Islet of Langerhans (tissue), 1 donor: ENCODE measurements around the gene KCNN2.

Experiments used
- FAIRE-seq: peaks from one replicate; lab custom pipeline; 2011; peaks lifted over from hg19 to GRCh38; lab: Jason Lieb, UNC

KCNN2 gene

DNA sequence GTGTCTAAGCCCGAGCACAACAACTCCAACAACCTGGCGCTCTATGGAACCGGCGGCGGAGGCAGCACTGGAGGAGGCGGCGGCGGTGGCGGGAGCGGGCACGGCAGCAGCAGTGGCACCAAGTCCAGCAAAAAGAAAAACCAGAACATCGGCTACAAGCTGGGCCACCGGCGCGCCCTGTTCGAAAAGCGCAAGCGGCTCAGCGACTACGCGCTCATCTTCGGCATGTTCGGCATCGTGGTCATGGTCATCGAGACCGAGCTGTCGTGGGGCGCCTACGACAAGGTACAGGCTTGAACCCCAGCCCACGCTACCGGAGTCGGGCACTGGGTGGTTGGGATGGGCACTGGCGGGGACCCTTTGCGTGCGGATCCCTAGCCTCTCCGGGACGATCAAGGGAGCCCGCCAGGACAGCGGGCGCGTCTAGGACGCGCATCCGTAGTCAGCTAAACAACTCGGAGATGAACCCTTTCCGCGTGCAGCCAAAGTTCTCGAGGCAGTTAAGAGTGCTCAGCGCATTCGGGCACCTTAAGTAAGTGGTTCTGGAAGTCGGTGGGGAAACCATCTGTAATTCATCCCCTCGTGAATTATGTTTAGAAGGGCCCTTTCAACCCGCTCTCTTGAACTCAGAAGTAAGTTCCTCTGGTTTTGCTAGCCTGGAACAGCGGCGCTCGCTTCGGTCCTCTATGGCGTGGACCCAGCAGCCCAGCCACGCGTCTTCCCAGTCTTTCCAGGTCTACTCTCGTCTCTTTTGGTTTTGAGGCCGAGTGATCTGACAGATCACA, 1.3 kb downstream of the KCNN2 start:
- FAIRE-seq = no peak

DNA sequence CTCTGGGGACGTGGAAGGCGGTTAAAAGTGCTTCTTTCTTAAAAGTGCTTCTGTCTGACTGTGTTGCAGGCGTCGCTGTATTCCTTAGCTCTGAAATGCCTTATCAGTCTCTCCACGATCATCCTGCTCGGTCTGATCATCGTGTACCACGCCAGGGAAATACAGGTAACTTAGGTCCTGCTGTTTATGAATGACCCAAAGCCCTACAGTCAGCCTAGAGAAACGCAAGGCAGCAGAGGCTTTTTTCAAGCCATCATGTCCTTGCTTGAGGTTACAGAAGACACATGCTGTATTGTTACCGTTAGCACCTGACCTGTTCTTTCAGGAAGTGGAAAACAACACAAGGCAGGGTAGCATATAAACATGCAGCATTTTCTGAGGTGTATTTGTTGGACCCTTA, 2.0 kb downstream of the KCNN2 start:
- FAIRE-seq = no peak

DNA sequence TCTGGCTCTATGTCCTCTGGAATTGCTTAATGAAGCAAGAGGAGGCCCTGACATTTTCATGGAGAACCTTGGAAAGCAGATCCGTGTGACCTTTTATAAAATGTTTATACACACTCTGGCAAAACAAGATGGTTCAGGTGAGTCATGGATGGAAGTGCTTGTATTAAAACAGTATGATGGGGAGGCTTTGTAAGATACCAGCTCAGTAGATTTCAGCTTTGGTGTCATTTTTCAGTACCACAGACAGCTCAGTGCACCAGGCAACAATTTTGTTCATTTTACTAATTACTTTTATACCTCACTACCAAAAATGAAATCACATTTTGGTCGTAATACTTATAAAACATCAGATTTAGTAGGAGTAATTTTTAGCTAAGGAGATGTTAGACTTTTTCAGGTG, 5.2 kb downstream of the KCNN2 start:
- FAIRE-seq = no peak

DNA sequence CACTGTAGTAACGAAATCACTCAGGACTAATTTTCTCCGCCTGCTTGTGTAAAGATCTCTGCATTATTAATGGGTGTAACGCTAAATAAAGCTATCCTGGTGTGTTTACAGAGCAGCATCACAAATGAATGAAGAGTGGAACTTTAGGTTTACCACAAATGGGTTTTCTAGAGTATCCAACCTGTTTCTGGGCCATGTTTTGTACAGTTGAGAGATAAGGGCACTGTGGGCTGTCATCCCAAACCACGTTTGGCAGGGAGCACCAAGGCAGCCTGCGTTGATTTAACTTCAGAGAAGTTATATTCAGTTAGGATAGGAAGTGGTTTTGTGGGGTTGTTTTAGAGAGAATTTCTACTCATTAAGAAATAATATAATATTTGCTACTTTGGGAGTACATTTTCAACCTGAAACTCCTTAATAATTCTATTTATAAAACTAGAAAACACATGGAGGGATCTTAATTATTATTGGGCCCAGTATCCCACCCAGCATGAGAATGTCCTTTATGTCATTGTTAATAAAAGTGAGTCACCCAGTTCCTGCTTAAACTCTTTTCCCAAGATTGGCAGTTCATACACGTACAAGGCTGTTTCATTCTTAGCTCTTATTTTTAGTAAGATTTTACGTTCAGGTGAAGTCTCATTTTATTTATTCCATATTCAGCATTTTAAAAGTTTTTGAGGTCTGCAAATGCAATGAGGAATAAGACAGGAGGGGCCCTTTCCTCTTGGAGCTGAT, 8.0 kb downstream of the KCNN2 start:
- FAIRE-seq = no peak

DNA sequence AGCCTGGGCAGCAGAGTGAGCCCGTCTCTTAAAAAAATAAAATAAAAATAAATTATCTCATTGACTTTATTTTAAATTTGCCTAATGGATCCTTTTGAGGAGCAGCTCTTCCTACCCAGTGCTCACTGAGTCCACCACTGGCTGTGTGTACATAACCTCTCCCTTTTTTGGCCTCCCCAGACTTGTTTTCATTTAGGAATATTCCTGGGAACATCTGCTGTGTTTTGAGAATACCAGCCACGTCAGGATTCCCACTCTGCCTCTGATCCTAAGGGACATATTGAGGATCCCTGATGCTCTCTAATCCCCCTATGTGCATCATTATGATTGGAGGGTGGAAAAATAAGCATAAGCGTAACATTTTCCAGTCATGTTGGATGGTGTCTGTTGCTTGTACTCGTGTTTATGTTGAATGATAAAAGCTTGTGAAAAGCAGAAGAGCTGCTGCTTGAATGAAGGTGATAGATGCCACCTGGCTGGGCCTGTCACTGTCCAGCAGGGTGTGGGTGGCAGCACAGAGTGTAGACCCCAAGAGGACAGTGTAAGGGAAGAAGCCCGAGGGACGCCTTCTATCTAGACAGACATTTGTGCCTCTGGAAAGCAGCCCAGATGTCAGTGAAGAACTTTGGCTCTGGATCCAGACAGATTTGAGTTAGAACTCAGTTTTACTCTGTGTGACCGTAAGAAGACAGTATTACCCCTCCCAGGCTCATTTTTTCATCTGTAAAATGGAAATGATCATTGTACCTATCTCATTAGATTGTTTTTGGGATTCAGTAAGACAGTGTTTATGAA, 15.4 kb downstream of the KCNN2 start:
- FAIRE-seq = no peak

DNA sequence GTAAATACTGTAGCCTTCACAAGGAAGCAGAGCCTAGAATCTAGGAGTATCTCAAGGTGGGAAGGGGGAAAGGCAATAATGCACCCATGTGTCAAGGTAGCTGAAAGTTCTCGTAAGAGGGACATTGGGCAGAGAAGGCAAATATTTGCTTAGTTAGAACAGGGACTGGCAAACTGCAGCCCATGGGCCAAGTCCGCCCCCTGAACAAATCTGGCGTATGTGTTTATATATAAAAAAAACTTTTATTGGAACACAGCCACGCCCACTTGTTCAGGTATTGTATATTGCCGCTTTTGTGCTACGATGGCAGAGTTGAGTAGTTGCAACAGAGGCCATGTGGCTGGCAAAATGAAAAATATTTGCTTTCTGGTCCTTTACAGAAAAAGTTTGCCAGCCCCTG, 16.1 kb downstream of the KCNN2 start:
- no peak for FAIRE-seq

DNA sequence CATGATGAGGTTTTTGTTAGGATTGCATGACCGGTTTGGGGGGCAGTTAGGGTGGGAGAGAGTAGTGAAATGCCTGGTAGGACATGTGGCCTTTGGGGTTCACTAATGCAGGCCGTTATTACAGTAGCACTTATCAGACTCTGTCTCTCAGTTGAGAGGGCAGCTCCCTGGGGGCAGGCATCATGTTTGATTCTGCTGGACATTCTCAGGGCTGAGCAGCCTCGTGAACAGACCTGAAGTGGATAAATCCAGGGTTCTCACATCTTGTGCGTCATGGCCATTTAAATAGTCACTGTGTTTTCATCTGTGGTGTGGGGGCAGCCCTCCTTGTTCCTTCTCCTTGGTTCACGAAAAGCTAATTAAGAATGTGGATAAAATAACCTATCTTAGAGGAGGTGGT, 18.9 kb downstream of the KCNN2 start:
- FAIRE-seq = no peak

DNA sequence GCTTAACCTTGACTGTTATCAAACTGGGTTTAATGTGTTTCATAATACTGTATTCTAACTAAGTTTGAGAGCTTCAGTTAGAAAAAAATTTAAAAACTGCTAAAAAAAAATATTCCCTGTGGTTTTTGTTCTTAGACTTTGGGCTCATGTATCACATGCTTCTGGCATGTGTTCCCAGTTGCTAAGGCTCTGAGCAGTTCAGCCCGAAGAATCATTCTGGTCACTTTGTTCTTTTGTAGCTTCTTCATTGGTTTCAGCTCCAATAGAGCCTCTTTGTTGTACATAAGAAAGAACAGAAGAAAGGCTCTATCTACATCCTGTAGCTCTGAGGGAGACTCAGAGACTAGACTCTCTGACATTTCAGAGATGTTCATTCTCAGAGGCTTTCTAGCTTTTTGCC, 25.6 kb downstream of the KCNN2 start:
- no peak for FAIRE-seq

DNA sequence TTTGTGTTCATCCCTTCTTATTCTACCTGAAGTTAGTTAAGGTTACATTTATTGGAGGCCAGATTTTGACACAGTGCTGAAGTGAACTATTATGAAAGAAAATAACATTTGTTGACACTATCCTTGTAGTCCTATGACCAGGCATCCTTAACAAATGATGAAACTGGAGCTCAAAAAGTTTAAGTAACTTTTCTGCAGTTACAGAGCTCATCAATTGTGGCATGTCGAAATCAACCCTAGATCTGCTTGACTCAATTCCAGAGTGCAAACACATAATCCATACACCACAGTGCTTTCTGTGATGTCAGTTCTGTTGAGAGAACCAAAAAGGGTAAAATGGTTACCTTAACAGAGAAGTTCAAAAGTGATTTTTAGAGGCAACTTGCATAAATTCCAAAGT, 28.6 kb downstream of the KCNN2 start:
- FAIRE-seq = no peak

DNA sequence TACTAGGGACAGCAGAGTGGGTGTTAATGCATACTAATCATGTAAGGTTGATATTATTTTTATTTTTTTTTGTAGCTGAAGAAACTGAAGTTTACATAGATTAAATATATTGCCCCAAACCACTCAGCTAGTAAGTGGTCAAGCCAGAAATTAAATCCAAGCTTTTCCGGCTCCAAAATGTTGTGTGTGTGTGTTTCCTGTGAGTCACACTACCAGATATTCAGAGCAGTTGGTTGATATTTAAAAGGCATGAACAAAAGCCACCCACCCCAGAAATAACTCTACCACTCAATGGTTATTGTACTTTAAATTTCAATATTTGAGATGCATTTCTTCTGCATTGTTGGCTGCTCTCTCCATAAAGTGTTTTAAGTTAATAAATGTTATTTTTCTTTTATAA, 29.5 kb downstream of the KCNN2 start:
- no peak for FAIRE-seq

DNA sequence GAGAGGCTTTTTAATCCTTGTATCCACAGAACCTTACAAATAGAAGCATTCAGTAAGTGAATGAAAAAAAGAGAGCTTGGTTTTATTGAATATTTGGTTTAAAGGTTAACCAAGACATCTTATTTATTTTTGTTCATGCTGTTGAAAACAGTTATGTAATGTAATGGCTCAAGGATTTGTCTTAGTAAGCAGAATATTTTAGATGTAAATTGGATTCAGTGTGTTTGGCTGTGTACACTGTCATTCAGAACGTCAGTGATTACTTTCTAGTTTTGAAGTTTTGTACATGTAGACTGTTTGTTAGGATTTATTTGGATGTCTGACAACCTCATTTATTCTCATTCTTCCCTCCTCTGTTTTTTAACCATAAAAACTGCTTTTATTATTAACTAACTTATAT, 31.3 kb downstream of the KCNN2 start:
- no peak for FAIRE-seq

DNA sequence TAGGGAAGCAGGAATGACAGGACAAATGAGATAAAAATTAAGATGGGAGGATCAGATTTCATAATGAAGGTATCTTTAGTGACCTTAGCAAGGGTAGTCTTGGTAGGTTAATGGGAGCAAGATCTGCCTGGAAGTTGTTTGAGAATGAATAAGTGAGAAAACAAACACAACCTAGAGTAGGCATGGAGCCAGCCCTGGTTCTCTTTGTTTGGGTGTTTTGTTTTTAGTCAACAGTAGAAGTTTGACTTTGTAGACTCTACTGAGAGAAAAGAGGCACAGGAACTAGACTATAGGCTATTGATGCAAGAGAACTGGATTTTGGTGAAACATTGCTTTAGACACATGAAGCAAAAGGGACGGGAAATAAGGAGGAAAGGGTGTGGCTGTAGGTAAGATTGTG, 40.3 kb downstream of the KCNN2 start:
- no peak for FAIRE-seq

DNA sequence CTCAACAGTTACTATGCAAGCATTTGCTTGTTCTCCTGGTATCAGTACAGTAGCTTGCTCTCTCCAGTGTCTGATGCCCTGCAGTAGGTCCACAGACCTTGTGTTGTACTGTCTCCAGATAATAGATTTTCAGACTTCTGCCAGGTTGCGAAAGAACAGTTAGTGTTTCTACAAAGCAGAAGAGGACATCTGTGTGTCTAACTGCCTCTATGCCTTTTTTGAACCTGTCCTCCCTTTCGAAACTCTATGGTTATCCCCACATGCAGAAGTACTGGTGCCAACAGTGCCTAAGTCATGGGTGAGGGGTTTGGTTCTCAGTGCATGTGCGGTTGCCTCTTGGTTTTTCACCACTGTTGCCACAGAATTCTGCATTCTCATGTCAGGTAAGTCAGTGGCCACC, 45.9 kb downstream of the KCNN2 start:
- no peak for FAIRE-seq

DNA sequence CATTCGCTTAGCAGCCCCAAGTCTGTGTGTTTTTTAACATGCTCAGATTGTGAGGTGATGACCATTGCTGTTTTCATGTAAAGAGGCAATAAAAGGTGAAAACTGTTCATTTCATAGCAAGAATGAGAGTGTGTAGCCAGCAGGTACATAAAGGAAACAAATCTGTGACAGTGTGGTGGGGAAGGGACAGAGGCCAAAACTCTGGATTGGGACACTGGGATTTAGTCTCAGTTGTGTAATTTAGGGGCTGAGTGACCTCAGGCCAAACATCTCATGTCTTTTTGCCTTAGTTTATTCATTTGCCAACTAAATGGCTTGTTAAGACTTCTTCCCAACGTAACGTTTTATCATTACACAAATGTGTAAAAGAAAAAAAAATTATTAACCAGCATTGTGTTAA, 47.0 kb downstream of the KCNN2 start:
- FAIRE-seq = no peak

DNA sequence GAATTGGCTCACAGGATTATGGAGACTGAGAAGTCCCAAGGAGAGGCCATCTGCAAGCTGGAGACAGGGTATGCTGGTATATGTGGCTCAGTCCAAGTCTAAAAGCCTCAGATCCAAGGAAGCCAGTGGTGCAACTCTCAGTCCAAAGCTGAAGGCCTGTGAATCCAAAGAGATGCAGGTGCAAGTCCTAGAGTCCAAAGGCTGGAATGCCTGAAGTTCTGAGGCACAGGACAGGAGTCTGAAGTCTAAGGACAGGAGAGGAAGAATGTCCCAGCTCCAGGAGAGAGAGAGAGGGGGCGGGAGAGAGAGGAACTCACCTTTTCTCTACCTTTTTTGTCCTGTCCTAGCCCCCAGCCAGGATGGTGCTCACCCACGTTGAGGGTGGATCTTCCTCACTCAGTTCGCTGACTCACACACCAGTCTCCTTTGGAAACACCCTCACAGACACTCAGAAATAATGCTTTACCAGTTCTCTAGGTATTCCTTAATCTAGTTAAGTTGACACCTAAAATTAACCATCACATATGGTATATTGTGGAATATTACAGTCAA, 49.6 kb downstream of the KCNN2 start:
- FAIRE-seq = no peak

DNA sequence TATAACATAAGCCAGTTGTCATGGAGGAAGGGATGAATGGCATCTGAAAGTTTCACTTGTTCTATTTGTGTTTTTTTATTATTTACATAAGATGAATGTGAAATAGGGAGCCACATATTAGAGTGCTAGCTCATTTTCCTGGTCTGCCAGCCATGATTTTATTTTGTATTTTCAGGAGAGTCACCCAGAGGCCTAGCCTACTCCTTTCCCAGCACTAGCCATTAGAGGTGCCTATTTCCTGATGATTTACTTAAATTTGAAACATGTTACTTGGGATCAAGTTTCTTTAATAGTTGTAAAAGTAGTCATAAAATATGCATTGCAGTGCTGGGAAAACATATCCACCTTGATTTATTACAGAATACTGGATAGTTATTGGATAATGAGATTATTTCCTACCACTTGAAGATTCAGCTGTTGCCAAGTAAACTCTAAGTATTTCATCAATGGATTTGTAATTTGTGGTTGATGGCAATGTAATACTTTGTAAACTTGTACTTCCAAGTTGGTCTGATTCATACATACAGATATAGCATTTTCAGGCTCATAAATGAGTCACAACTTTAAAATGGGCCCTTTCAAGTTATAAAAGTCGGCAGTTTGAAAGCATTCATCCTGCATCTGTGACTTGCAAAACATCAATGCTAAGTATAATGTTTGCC, 50.8 kb downstream of the KCNN2 start:
- FAIRE-seq = no peak

DNA sequence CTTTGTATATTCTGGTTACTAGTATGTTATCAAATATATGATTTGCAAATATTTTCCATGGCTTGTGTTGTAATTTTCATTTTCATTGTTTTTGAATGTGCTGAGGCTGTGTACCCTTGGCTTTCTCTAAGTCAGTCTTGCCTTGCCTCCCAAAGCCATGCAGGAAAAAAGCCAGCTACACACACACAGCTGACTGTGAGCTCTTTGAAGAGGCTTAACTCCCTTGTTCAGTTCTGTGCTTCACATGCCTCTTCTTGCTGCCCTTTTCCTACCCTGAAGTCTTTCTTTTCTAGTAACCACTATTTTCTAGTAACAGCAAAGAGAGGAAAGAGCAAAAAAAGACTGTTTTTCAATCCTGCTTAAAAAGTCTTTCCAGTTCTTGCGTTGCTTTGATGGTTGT, 53.9 kb downstream of the KCNN2 start:
- no peak for FAIRE-seq

DNA sequence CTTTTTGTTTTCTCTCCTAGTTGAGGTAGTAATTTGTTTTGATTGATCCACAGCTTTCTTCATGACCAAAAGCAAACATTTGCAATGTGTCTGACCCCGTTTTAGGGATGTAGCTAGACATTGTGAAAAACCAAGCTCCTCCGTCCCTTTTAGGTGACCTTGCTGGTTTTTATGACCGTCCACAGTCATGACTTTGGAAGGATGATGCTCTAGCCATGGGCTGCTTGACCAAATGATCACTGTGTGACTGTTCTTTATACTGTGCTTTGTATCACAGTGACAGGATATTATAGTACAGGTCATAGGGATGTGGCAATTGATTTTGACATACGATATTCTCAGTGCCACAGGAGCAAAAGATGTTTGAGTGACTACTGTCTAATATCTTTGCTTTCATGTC, 54.4 kb downstream of the KCNN2 start:
- FAIRE-seq = no peak

DNA sequence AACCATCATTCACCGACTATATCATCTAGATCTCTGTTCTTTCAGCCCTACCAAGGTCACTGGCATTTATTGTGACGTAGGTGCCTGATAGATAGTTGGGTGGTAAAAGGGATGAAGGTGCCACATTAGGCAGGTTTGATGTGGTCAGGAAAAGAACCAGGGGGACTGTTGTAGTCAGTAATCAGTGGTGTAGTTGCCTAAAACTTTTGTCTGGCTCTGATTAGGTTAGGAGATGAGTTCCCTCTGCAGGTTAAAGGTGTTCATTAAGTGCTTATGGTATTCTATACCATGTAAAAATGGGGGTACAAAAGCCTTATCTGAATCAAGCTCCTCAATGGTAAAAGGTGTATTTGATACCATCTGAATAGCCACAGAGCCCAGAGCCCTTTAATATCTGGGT, 55.6 kb downstream of the KCNN2 start:
- no peak for FAIRE-seq

DNA sequence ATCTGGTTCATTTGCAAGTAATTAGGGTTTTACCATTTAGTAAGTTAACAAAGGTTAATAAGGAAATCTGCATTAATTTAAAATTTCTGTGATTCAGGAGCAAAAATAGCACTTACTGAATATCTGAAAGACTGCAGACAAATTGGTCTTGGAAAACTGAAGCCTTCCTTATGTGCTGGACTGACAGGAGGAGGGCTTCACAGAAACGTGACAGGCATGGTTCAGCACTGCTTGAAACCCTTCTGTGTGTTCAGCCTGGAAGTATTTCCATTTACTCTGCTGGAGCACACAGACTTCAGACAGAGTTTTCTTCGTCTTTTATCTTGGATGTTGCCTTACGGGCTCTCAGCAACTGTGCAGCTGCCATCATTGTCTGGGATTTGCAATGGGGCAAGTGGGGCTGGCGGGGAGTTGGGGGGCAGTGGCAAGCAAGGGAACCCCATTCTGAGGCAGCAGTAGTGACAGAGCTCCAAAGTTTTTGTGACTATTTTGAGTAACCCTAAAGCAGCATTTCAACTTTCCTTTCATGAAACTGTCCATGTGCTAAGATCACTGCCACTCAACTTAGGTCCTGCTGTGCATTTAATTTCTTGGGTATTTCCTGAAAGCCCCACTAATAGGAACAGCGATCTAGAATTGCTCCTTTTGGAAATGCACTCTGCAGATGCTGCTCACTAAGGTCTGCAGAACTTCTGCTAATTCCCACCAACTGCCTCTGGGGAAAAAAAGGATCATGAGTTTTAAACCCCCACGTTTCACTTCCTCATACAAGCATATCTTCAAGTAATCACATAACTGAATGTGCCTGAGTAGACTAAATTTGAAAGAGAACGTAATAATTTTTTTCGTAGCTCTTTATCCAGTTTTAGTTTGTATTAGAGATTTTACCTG, 56.6 kb downstream of the KCNN2 start:
- no peak for FAIRE-seq

DNA sequence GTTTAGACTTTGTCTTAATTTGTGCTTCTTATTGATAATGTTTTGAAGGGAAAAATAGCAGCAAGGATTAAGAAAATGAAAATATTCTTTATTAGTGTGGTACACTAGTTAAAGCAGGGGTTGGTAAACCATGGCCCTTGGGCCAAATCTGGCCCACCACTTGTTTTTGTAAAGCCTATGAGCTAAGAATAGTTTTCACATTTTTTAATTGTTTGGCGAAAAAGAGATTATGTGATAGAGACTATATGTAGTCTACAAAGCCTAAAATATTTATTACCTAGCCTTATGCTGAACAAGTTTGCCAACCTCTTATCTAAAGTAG, 57.2 kb downstream of the KCNN2 start:
- FAIRE-seq = no peak

DNA sequence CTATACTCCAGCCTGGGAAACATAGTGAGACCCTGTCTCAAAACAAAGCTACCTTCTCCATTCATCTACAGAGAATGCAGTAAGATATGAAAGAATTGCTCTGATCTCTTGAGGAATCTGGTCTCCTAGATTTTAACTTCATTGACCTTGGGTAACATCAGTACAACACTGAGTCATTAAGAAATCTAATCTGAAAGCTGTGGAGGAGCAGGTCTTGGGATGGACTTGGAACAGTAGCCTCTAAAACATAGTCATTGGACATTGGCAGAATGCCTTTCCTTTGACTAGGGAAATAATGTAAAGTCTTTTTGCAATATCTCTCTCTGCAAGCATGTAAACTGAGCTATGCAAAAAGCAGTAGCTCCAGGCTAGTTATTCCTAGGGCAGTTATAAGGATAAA, 58.1 kb downstream of the KCNN2 start:
- FAIRE-seq = no peak
